Keratinocyte (primary cell): Measurements from ENCODE around the gene HMSD. TPM values are rescaled to one million over a fixed set of nuclear protein-coding genes. Genes with fewer than 3 reads are reported as not detected.
A peak's percentile ranks its signal among the peaks of the same experiment; 100 is the strongest.

Source experiments
- DNase-seq: peaks from one replicate; pipeline ENCODE4 v3.0.0-alpha.2; 2011; ENCODE audit warnings: low read depth, missing footprints, low spot score
- FAIRE-seq: peaks from 2 replicates; lab custom pipeline; 2011; peaks lifted over from hg19 to GRCh38; lab: Jason Lieb, UNC
- H2AFZ ChIP-seq: 2 replicates; pipeline ENCODE4 v1.6.0; 2012; ENCODE audit warnings: low read length, control low read depth, inconsistent platforms; ENCODE audit not compliant: control insufficient read depth
- H3K27ac ChIP-seq: 2 replicates; pipeline ENCODE4 v1.5.1; 2011; ENCODE audit warnings: low read length; ENCODE audit not compliant: control insufficient read depth, insufficient read depth
- H3K27me3 ChIP-seq: 3 replicates; pipeline ENCODE4 v1.6.0; 2011; ENCODE audit warnings: low read length; ENCODE audit not compliant: control insufficient read depth, insufficient read depth; ENCODE audit errors: extremely low read depth
- H3K36me3 ChIP-seq, 2 experiments: 2 replicates in 1 of 2; 3 replicates in 1 of 2; pipeline ENCODE4 v1.5.1; 2011; ENCODE audit warnings: low read length in 2 of 2, mild to moderate bottlenecking in 1 of 2; ENCODE audit not compliant: control insufficient read depth in 2 of 2, insufficient read depth in 2 of 2; ENCODE audit errors: extremely low read depth in 1 of 2
- H3K4me1 ChIP-seq: 3 replicates; pipeline ENCODE4 v1.5.1; 2011; ENCODE audit warnings: low read length; ENCODE audit not compliant: control insufficient read depth, insufficient read depth; ENCODE audit errors: extremely low read depth
- H3K4me2 ChIP-seq: 3 replicates; pipeline ENCODE4 v1.6.0; 2011; ENCODE audit warnings: low read depth, low read length; ENCODE audit not compliant: control insufficient read depth, insufficient read depth; ENCODE audit errors: extremely low read depth
- H3K4me3 ChIP-seq, 3 experiments: fragments of 200-600 bp in 1 of 3; sonication (generic) in 1 of 3; 2 replicates in 2 of 3; 3 replicates in 1 of 3; pipeline ENCODE4 v1.5.1; 2011 to 2016; ENCODE audit warnings: low read length in 3 of 3, mild to moderate bottlenecking in 3 of 3, control low read depth in 2 of 3, inconsistent platforms in 1 of 3, low read depth in 1 of 3, mixed read lengths in 1 of 3, mixed run types in 1 of 3, moderate library complexity in 1 of 3; ENCODE audit not compliant: control insufficient read depth in 2 of 3, insufficient read depth in 2 of 3; ENCODE audit errors: extremely low read depth in 1 of 3
- H3K79me2 ChIP-seq: 2 replicates; pipeline ENCODE4 v1.6.0; 2012; ENCODE audit warnings: low read length; ENCODE audit not compliant: control insufficient read depth, insufficient read depth
- H3K9ac ChIP-seq: 3 replicates; pipeline ENCODE4 v1.6.0; 2011; ENCODE audit warnings: low read length; ENCODE audit not compliant: control insufficient read depth, insufficient read depth; ENCODE audit errors: extremely low read depth
- H3K9me1 ChIP-seq: 3 replicates; pipeline ENCODE4 v1.6.0; 2011; ENCODE audit warnings: low read length; ENCODE audit not compliant: control insufficient read depth, insufficient read depth; ENCODE audit errors: extremely low read depth
- H3K9me3 ChIP-seq: 2 replicates; pipeline ENCODE4 v1.5.1; 2012; ENCODE audit warnings: low read depth, low read length; ENCODE audit not compliant: control insufficient read depth
- H4K20me1 ChIP-seq: 3 replicates; pipeline ENCODE4 v1.6.0; 2011; ENCODE audit warnings: low read length; ENCODE audit not compliant: control insufficient read depth, insufficient read depth; ENCODE audit errors: extremely low read depth
- CTCF ChIP-seq, 3 experiments: IDR thresholded peaks in 1 of 3; conservative IDR thresholded peaks in 1 of 3; optimal IDR thresholded peaks in 1 of 3; 2 replicates in 2 of 3; 3 replicates in 1 of 3; pipeline versions ENCODE3 to v1.5.1; 2011; ENCODE audit warnings: low read length in 3 of 3, mild to moderate bottlenecking in 3 of 3, moderate library complexity in 2 of 3, control low read depth in 1 of 3, inconsistent platforms in 1 of 3; ENCODE audit not compliant: insufficient read depth in 2 of 3; ENCODE audit errors: extremely low read depth in 1 of 3
- EZH2 ChIP-seq: IDR thresholded peaks from one replicate; pipeline ENCODE4 v1.6.1; 2012; ENCODE audit warnings: inconsistent platforms, mild to moderate bottlenecking, low read length, moderate library complexity
- dilution Hi-C: fragments of 300-500 bp; cut with MboI; formaldehyde crosslinking; loops from one replicate; pipeline ENCODE4 v1.7.0; 2020; ENCODE audit warnings: low sequenced_read_pairs; ENCODE audit not compliant: extremely low pct_ligation_motif_present
- polyA plus RNA-seq, 5 experiments: library from polyadenylated mRNA; depleted of rRNA in 3 of 5; stranded (reverse) in 3 of 5; stranded (forward) in 1 of 5; unstranded in 1 of 5; fragments of >200 nt; gene quantifications; 1 replicate in 1 of 5; 2 replicates in 3 of 5; 3 replicates in 1 of 5; pipeline versions ENCODE4 v1.2.1 to v1.2.3, GENCODE V29; 2011 to 2012; ENCODE audit warnings: missing spikeins in 2 of 5, low read depth in 1 of 5, low replicate concordance in 1 of 5

The HMSD gene
- polyA plus RNA-seq, 1 donor (not counting 4 experiments of a cell fraction or from before 2014, with no cell fraction given) = 1.2 TPM

GRCh38 chr18:63970809-63971205 is 21.7 kb downstream of the HMSD start:
- Histone ChIP-seq H3K4me1 (peaks cover 35% of the 10 kb centered on the region), H3K79me2 (peaks cover 35% of the 10 kb centered on the region), H3K9ac (peak overlapping the region; percentile 96), H3K9me3 (no peaks in the 10 kb centered on the region), H3K36me3 (peaks cover 0 to 8% of the 10 kb centered on the region in 2 experiments), H2AFZ (peak overlapping the region; percentile 84), H3K9me1 (no peaks in the 10 kb centered on the region), H3K27ac (peak overlapping the region; percentile 93), H3K4me3 (peak overlapping the region; percentile 76 to 90 (median 86)), H4K20me1 (no peaks in the 10 kb centered on the region), H3K4me2 (peak overlapping the region; percentile 95), H3K27me3 (no peaks in the 10 kb centered on the region)
- dilution Hi-C loops = no loop called here
- TF ChIP-seq CTCF (optimal IDR thresholded peaks at IDR 0.05 in 1 of 3, IDR thresholded peaks at IDR 0.05 in 1 of 3, conservative IDR thresholded peaks at IDR 0.05 in 1 of 3; ENCODE audit: extremely low read depth in 1 of 3, insufficient read depth in 2 of 3, low read length in 3 of 3) (no peak), EZH2 (no peak)
- FAIRE-seq = no peak
- DNase-seq = no peak

- Histone ChIP-seq H3K4me3 (peak overlapping the region; percentile 76 to 90 (median 86)), H2AFZ (peak overlapping the region; percentile 84), H3K36me3 (peaks cover 0 to 8% of the 10 kb centered on the region in 2 experiments), H3K9me3 (no peaks in the 10 kb centered on the region), H4K20me1 (no peaks in the 10 kb centered on the region), H3K4me2 (peak overlapping the region; percentile 95), H3K79me2 (peaks cover 41% of the 10 kb centered on the region), H3K4me1 (peaks cover 30% of the 10 kb centered on the region), H3K9ac (peak overlapping the region; percentile 96), H3K27ac (peak overlapping the region; percentile 93), H3K9me1 (no peaks in the 10 kb centered on the region), H3K27me3 (no peaks in the 10 kb centered on the region)
- dilution Hi-C loops = no loop called here
- TF ChIP-seq CTCF (optimal IDR thresholded peaks at IDR 0.05 in 1 of 3, IDR thresholded peaks at IDR 0.05 in 1 of 3, conservative IDR thresholded peaks at IDR 0.05 in 1 of 3; ENCODE audit: extremely low read depth in 1 of 3, insufficient read depth in 2 of 3, low read length in 3 of 3) (no peak), EZH2 (no peak)
- no peak for DNase-seq
- FAIRE-seq = no peak
Observed at GRCh38 chr18:63971320-63972001, 22.4 kb downstream of the HMSD start.
